ENCODE data around the gene FGD5.

- TF ChIP-seq TAF1 (IDR thresholded peaks at IDR 0.05; ENCODE audit: borderline replicate concordance, low read depth, low read length) (no peak), POLR2AphosphoS5 (IDR thresholded peaks at IDR 0.05; ENCODE audit: low read depth, low read length) (no peak), POLR2A (IDR thresholded peaks at IDR 0.05; ENCODE audit: low read depth, low read length) (no peak)
These were observed 124.3 kb downstream of the FGD5 start for GRCh38 chr3:14943042-14943441.

All from GM12892 (cell line).